Esophagus muscularis mucosa (tissue), 4 donors: ENCODE data around the gene LARP4B.

Experiments used
- CTCF ChIP-seq, 3 experiments: fragments of 200-600 bp in 2 of 3; fragments of 450-650 bp in 1 of 3; sonication (generic) in 2 of 3; IDR thresholded peaks; one replicate each; pipeline ENCODE4 v1.5.1; 2017 to 2019; ENCODE audit warnings: antibody characterized with exemption in 3 of 3, mild to moderate bottlenecking in 2 of 3, moderate library complexity in 1 of 3
- EP300 ChIP-seq: sonication (generic); formaldehyde crosslinking; IDR thresholded peaks from one replicate; pipeline ENCODE4 v1.6.1; 2017; ENCODE audit warnings: antibody characterized with exemption
- POLR2A ChIP-seq: fragments of 450-650 bp; IDR thresholded peaks from one replicate; pipeline ENCODE4 v1.6.1; 2017; ENCODE audit warnings: antibody characterized with exemption, moderate library complexity, mild to moderate bottlenecking, low read depth
- POLR2AphosphoS5 ChIP-seq, 2 donors: sonication (generic); formaldehyde crosslinking; IDR thresholded peaks; one replicate each; pipeline ENCODE4 v1.6.1; 2017; ENCODE audit warnings: antibody characterized with exemption in 2 of 2

- no peak for TF ChIP-seq POLR2AphosphoS5 (IDR thresholded peaks at IDR 0.05)
- no peak for TF ChIP-seq CTCF (IDR thresholded peaks at IDR 0.05)
- no peak for TF ChIP-seq POLR2A
- TF ChIP-seq EP300 = no peak
These were observed 156.8 kb downstream of the LARP4B start for GRCh38 chr10:774661-775244.
